GM21737 (cell line): ENCODE data around the gene ZNF276.
"Not testable (repeated sequence)": the region's sequence is repeated elsewhere in the genome, so short reads cannot be mapped to it uniquely, and the experiment has no call there.

ENCODE experiments used
- ATAC-seq: cut with Tn5 transposase; IDR thresholded peaks from one replicate; pipeline ENCODE4 v1.9.1; 2021; ENCODE audit warnings: mild to moderate bottlenecking, moderate library complexity; ENCODE audit not compliant: unreplicated experiment

ZNF276 gene

GRCh38 chr16:89779231-89779908 is 58.0 kb downstream of the ZNF276 start:
- no peak for ATAC-seq

- no peak for ATAC-seq
These were observed 58.6 kb downstream of the ZNF276 start for GRCh38 chr16:89779909-89780305.

DNA sequence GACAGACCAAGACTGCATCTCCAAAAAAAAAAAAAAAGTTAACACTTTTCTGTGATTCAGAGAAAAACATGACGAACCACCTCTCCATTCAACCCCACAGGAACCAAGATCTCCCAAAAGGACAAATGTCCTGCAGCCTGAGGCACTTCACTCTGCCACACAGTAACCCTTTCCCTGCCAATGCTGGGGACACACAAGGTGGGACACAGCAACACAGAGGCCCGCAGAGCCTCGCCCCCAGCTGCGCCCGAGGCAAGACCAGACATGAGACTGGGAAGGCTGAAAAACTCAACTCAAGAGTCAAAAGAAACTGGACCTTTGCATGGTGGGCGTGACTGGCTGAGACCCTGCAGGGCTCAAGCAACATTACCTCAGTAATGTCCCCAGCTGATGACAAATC is 61.2 kb downstream of the ZNF276 start:
- no peak for ATAC-seq

- ATAC-seq = not testable (repeated sequence)
These were observed 62.6 kb downstream of the ZNF276 start for GRCh38 chr16:89783952-89784351.

DNA sequence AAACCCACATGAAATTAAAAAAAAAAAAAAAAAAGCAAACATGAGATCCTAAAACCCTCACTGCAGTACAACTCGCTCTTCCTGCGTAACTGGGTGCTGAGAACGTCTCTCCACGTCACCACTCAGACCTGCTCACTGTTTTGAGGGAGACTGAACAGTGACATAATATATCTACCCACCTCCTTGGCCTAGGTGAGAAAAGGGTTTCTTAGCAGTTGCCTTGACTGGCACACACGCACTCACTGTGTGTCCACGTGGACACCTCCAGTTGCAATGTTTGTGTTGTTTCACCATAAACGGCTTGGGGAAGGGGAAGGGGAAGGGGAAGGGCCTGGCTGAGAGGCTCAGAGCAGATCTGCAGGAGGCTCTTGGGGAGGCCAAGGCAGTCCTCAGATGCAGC is 63.1 kb downstream of the ZNF276 start:
- no peak for ATAC-seq

- ATAC-seq = no peak
These were observed 64.3 kb downstream of the ZNF276 start for GRCh38 chr16:89785523-89786155.

DNA sequence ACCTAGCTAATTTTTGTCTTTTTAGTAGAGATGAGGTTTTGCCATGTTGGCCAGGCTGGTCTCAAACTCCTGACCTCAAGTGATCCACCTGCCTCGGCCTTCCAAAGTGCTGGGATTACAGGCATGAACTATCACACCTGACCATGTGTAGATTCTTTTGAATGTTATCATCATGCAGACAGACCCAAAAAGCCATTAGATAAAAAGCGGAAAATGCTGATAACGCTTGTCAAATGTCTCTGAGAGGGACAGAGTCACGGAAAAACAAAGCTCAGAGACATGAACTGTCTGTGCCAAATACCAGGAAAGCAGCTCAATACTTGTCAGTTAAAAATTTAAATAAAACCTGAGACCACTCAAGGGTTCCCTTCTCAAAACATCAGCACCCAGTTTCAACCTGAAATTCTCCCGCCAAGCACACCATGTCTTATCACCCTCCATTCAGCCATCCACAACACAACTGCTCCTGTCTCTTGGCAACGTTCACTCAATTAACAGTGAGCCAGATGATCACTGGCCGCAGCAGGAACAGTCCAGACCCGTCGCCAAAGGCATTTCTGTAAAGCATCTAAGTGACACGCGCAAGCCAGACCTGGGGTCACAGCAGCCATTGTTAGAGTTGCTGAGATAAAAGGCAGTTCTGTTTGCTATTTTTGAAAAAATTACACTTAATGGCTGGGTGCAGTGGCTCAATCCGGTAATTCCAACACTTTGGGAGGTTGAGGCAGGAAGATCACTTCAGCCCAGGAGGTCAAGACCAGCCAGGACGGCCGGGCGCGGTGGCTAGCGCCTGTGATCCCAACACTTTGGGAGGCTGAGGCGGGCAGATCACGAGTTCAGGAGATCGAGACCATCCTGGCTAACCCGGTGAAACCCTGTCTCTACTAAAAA is 65.4 kb downstream of the ZNF276 start:
- ATAC-seq = no peak

GRCh38 chr16:89787365-89787805 is 66.0 kb downstream of the ZNF276 start:
- no peak for ATAC-seq
